ENCODE results near the gene MTHFD2L. TPM values are rescaled to one million over a fixed set of nuclear protein-coding genes. Genes with fewer than 3 reads are reported as not detected.

Gene MTHFD2L
- total and polyA plus RNA-seq, 9 of the 15 experiments (the other 6 are each of a cell fraction or from before 2014, with no cell fraction given) = 10.0 to 39.0 (median 26.0) TPM

DNA sequence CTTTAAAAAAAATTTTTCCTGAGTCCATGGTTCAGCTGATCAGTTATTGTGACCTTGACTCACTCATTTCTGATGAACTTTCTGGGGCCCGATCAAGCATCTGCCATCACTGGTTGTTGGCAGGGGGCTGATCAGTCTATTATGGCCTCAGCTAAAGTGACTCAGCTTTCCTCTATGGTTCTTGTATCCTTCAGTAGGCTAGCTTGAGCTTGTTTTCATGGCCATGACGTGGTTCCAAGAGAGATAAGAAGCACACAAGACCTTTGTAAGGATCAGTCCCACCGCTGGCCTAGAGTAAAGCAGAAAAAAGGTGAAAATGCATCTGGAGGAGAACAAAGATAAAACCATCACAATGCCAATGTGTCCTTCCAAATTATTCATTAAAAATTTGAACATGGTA, 120.6 kb downstream of the MTHFD2L start (continued):
- TF ChIP-seq TFE3 (CRISPR knock-in tag; IDR thresholded peaks at IDR 0.05) (no peak), SIRT6 (IDR thresholded peaks at IDR 0.05; ENCODE audit: low read depth, low read length) (no peak), ARID1B (IDR thresholded peaks at IDR 0.05) (peak; percentile 21; the same call in 1 of the 2 replicates), POLR2AphosphoS5 (IDR thresholded peaks at IDR 0.05; ENCODE audit: control insufficient read depth, insufficient read depth, low read depth, low read length) (no peak), ATF1 (CRISPR knock-in tag; IDR thresholded peaks at IDR 0.05) (no peak), ATF1 (tag; IDR thresholded peaks at IDR 0.05) (peak; percentile 85), SRSF7 (optimal IDR thresholded peaks at IDR 0.05; ENCODE audit: low read depth, low read length) (no peak), ZFP1 (CRISPR knock-in tag; IDR thresholded peaks at IDR 0.05) (no peak), SMARCA4 (IDR thresholded peaks at IDR 0.05) (0 out of 2 replicates have a peak, but pooled peaks have one; percentile 24), SNIP1 (IDR thresholded peaks at IDR 0.05; ENCODE audit: low read depth) (no peak), NR2C2 (CRISPR knock-in tag; IDR thresholded peaks at IDR 0.05) (no peak), NR2C2 (tag; IDR thresholded peaks at IDR 0.05) (0 out of 2 replicates have a peak, but pooled peaks have one; percentile 14), MAZ (CRISPR knock-in tag; conservative IDR thresholded peaks at IDR 0.05 in 1 of 2, IDR thresholded peaks at IDR 0.05 in 1 of 2) (no peak), DDX20 (tag; IDR thresholded peaks at IDR 0.05; ENCODE audit: low read depth) (no peak), MYBL2 (IDR thresholded peaks at IDR 0.05; ENCODE audit: low read depth) (no peak), MYBL2 (CRISPR knock-in tag; IDR thresholded peaks at IDR 0.05; ENCODE audit: borderline replicate concordance) (no peak), POU5F1 (IDR thresholded peaks at IDR 0.05; ENCODE audit: borderline replicate concordance, low read depth, low read length, partially characterized antibody) (no peak), JUND (IDR thresholded peaks at IDR 0.05; ENCODE audit: borderline replicate concordance, low read depth, low read length) (peak; percentile 33; the same call in 1 of the 2 replicates), JUND (tag; IDR thresholded peaks at IDR 0.05; ENCODE audit: borderline replicate concordance, low read depth, low read length) (peak; percentile 67; the same call in 2 of the 3 replicates), DPF2 (IDR thresholded peaks at IDR 0.05) (peak; percentile 35; the same call in 1 of the 2 replicates), MEIS2 (IDR thresholded peaks at IDR 0.05; ENCODE audit: partially characterized antibody) (no peak)
- TF ChIP-seq, protein P1, sequence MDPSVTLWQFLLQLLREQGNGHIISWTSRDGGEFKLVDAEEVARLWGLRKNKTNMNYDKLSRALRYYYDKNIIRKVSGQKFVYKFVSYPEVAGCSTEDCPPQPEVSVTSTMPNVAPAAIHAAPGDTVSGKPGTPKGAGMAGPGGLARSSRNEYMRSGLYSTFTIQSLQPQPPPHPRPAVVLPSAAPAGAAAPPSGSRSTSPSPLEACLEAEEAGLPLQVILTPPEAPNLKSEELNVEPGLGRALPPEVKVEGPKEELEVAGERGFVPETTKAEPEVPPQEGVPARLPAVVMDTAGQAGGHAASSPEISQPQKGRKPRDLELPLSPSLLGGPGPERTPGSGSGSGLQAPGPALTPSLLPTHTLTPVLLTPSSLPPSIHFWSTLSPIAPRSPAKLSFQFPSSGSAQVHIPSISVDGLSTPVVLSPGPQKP (CRISPR knock-in tag; IDR thresholded peaks at IDR 0.05) = no peak
- TF ChIP-seq, protein P2, sequence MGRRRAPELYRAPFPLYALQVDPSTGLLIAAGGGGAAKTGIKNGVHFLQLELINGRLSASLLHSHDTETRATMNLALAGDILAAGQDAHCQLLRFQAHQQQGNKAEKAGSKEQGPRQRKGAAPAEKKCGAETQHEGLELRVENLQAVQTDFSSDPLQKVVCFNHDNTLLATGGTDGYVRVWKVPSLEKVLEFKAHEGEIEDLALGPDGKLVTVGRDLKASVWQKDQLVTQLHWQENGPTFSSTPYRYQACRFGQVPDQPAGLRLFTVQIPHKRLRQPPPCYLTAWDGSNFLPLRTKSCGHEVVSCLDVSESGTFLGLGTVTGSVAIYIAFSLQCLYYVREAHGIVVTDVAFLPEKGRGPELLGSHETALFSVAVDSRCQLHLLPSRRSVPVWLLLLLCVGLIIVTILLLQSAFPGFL (CRISPR knock-in tag; IDR thresholded peaks at IDR 0.05) = no peak
- TF ChIP-seq, protein P3, sequence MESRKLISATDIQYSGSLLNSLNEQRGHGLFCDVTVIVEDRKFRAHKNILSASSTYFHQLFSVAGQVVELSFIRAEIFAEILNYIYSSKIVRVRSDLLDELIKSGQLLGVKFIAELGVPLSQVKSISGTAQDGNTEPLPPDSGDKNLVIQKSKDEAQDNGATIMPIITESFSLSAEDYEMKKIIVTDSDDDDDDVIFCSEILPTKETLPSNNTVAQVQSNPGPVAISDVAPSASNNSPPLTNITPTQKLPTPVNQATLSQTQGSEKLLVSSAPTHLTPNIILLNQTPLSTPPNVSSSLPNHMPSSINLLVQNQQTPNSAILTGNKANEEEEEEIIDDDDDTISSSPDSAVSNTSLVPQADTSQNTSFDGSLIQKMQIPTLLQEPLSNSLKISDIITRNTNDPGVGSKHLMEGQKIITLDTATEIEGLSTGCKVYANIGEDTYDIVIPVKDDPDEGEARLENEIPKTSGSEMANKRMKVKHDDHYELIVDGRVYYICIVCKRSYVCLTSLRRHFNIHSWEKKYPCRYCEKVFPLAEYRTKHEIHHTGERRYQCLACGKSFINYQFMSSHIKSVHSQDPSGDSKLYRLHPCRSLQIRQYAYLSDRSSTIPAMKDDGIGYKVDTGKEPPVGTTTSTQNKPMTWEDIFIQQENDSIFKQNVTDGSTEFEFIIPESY (CRISPR knock-in tag; IDR thresholded peaks at IDR 0.05) = no peak

Data from K562 (cell line).